ENCODE measurements around the gene MBD5.
"Not testable (repeated sequence)": the region's sequence is repeated elsewhere in the genome, so short reads cannot be mapped to it uniquely, and the experiment has no call there.

MBD5 gene

GRCh38 chr2:148523315-148523714, 502.4 kb downstream of the MBD5 start:
- no peak for DNase-seq (ENCODE audit: low spot score)

DNA sequence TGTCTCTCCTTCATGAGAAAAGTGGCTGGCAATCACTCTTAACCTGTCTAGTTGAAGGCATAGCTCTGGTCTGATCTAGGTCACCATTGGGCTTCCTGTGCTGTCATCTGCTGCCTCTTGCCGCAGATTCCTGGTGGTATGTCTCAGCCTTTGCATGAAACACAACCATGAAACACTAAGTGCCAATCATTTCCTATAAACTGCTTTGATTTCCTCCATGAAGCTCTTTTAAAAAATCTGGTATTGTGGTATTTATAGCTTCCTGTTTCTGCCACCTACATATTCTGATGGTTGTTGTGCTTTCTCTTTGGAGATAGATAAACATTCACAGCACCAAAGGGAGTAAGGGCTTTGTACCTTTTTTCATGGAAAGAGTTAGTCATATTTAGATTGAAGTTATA, 503.6 kb downstream of the MBD5 start:
- no peak for DNase-seq (ENCODE audit: low spot score)

GRCh38 chr2:148525130-148525529, 504.2 kb downstream of the MBD5 start:
- DNase-seq (ENCODE audit: low spot score), result no peak

GRCh38 chr2:148526509-148527346, 505.8 kb downstream of the MBD5 start:
- no peak for DNase-seq (ENCODE audit: low spot score)

DNA sequence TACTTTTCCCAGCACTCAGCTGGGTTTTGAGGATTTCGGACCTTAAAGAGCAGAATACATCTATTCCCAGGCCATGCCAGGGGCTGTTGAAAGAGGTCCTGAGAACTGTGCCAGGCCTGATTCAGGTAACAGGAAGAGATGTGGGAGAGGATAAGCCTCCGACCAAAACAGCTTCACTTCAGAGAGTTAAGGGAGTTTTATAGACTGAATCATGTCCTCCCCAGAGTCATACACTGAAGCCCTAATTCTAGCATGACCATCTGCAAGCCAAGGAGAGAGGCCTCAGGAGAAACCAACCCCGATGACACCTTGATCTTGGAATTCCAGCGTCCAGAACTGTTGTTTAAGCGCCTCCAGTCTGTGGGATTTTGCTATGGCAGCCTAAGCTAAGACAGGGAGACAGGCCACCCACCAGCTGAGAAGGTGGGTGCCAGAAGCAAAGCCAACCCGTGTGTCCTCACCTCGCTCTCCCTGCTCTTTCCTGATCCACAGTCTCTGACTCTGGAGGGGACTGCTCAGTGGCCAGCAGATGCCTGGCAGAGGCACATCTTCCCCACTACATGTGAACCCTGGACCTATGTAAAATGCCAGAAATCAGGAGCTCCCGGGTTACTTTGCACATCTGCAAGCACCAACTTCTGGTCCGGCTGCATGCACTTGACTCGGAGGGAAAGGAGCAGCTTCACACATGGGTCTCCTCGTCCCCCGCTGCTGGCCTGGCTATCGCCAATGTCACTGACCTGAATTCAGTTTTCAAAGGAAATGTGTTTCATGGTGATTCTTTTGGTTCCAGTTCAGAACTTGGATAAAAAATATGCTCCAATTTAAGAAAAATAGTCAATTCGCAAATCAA, 506.8 kb downstream of the MBD5 start:
- no peak for DNase-seq (ENCODE audit: low spot score)

GRCh38 chr2:148528356-148529064, 507.6 kb downstream of the MBD5 start:
- DNase-seq (ENCODE audit: low spot score), result no peak

DNA sequence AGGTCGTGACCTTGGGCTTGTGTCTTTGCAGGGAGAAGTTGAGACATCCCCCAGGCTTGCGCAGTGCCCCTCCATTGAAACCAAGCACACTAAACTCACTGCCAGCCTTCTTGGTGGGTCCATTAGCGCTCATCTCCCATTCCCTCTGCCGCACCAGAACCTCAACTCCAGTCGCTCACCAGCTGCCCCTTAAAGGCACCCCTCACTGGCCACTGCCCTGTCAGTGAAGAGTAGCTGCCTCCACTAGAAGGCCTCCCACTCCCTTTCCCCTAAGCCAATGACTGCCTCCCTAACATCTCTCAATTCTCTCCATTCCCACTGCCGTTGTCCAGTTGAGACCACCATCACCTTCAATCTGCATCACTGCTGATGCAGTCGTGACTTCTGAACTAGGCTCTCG, 508.9 kb downstream of the MBD5 start:
- no peak for DNase-seq (ENCODE audit: low spot score)

DNA sequence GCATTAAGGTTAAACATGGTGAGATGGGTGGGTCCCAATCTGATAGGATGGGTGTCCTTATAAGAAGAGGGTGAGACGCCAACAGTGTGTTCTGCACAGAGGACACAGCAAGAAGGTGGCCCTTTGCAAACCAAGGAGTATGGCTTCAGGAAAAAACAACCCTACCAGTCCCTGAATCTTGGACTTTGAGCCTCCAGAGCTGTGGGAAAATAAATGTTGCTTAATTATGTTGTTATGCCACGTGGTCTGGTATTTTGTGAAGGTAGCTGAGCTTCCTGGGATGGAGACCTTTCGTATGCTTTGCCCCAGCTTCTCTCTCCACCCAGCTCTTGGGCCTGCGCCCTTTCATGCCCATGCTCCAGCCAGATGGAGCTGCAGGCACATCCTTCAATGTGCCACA, 509.5 kb downstream of the MBD5 start:
- DNase-seq (ENCODE audit: low spot score), result no peak

DNA sequence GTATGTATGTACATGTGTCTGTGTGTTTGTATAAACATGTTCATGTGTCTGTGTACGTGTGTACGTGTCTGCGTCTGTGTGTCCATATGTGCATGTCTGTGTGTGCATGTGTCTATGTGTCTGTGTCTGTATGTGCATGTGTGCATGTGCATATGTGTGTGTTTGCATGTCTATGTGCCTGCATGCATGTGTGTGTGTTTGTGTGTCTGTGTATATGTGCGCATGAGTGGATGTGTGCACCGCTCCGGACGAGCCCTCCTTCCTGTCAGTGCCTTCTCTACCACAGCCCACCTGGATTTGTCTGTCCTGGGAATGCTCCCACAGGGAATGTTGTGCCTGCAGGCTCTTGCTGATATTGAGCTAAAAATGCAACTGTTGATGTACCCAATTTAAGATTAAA, 510.3 kb downstream of the MBD5 start:
- DNase-seq (ENCODE audit: low spot score), result no peak

DNA sequence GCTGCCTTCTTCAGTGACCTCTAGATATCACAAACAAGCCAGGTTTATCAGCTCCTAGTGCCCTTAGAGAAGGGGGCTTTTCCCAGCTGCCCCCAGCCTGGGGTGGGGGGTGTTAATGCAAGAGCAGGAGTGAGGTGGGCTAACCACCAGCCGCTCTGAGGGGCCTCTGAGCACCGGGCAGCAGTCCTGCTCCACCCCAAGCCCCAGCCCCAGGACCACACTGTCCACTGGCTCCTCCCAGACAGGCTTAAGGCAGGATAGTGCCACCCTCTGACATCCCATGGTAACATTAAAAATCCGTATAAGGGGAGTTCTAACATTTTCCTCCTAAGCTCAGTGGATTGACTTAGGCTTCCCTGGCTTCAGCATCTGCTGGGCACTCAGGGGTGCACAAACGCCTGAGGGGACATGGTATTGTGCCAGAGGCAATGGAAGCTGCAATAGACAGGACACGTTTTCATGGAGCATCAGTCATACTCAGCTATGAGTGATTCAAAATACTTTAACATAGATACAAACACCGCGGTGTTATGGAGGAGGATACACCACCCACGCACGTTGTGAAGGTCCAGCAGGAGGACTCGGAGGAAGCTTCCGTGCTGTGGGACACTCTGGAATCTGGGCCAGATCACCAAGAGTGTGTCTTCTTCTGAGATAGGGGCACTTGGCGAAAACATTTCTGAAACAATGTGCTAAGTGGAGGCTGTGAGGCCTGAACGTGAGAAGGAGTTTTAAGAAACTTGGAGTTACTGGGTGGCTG, 511.0 kb downstream of the MBD5 start:
- DNase-seq (ENCODE audit: low spot score), result no peak

- DNase-seq (ENCODE audit: low spot score), result no peak
Measured at GRCh38 chr2:148533004-148533403, 512.1 kb downstream of the MBD5 start.

DNA sequence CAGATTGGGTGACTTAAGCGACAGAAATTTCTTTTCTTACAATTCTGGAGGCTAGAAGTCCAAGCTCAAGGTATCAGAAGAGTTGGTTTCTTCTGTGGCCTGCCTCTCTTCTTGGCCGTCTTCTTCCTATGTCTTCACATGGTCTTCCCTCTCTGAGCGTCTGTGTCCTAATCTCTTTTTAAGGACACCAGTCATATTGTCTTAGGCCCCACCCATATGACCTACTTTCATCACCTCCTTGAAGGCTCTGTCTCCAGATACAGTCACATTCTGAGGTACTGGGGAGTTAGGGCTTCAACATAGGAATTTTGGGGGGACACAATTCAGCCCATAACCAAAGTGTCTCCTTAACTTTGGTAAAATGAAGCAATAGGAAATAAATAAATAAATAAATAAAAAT, 512.8 kb downstream of the MBD5 start:
- no peak for DNase-seq (ENCODE audit: low spot score)

GRCh38 chr2:148534416-148535204, 513.7 kb downstream of the MBD5 start:
- no peak for DNase-seq (ENCODE audit: low spot score)

GRCh38 chr2:148538375-148538774, 517.5 kb downstream of the MBD5 start:
- no peak for DNase-seq (ENCODE audit: low spot score)

DNA sequence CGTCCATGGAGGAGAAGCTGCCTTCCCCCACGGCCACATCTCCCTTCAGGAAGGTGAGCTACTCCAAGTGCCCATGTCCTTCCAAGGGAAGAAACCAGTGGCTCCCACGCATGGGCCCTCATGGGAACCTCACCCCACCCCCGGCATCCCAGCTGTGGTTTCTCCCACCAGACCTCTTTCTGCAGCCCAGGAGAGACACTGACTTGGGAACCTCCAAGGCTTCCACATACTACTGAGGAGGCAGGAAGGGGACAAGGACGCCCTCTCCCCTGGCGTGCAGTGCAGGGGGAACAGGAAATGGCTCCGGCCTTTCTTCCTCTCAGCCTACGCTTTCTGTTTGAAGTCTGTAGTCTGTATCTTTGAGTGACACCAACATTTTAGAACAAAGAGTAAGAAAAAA, 519.1 kb downstream of the MBD5 start:
- DNase-seq (ENCODE audit: low spot score), result no peak

GRCh38 chr2:148541792-148542191, 520.9 kb downstream of the MBD5 start:
- DNase-seq (ENCODE audit: low spot score), result no peak

DNA sequence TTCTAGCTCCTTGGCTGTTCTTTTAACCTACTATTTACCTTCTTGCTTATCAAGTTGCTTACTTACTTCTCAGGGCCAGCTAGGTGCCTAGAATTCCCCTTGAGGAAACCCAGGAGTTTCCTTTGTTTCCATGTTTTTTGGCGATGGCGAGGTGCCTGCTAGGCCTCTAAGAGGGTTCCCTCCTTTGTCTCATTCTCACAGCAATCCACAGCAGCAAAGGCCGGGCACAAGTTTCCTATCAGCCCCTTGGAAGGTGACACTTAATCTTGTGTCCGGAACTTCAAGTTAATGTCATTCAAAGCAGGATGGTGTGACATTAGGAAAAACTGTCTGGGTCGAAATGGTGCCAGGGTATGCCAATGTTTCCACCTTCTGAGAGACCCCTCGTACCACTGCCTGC, 521.7 kb downstream of the MBD5 start:
- no peak for DNase-seq (ENCODE audit: low spot score)

GRCh38 chr2:148543088-148543540, 522.2 kb downstream of the MBD5 start:
- DNase-seq (ENCODE audit: low spot score), result not testable (repeated sequence)

- no peak for DNase-seq (ENCODE audit: low spot score)
Measured at GRCh38 chr2:148545390-148546256, 524.7 kb downstream of the MBD5 start.

- no peak for DNase-seq (ENCODE audit: low spot score)
Measured at GRCh38 chr2:148546270-148546669, 525.4 kb downstream of the MBD5 start.

Data from AG08396 (cell line).